IMR-90 (cell line): ENCODE results near the gene TRAF3. TPM values are rescaled to one million over a fixed set of nuclear protein-coding genes. Genes with fewer than 3 reads are reported as not detected.

Experiments
- ATAC-seq: fragments of 200-7000 bp; cut with Tn5 transposase; 2 replicates; pipeline ENCODE4 v1.9.1; 2020; ENCODE audit warnings: low read depth, mild to moderate bottlenecking, moderate library complexity
- BruUV-seq: library from RNA; stranded (reverse); fragments of 400-500 nt; replicated peaks from 2 replicates; lab custom pipeline; 2021; lab: Mats Ljungman, UMichigan
- CTCF ChIA-PET: fragments of 300-600 bp; formaldehyde crosslinking; extraction: SDS; loops from one replicate; lab custom pipeline; 2021; ENCODE audit warnings: antibody characterized with exemption; lab: Yijun Ruan, JAX
- POLR2A ChIA-PET: fragments of 300-600 bp; sonication (Branson Sonifier 250); formaldehyde crosslinking; loops from one replicate; lab custom pipeline; 2022; ENCODE audit warnings: antibody characterized with exemption; ENCODE audit not compliant: unreplicated experiment; lab: Charles Lee
- DNase-seq: peaks from one replicate; pipeline ENCODE4 v3.0.0; 2013
- H2AFZ ChIP-seq: replicated peaks from 2 replicates; pipeline ENCODE3; 2013; ENCODE audit warnings: low read length, mild to moderate bottlenecking; ENCODE audit not compliant: poor library complexity
- H2AK5ac ChIP-seq: 2 replicates; pipeline ENCODE4 v1.6.1; 2013; ENCODE audit warnings: low read depth, low read length, inconsistent platforms
- H2AK9ac ChIP-seq: replicated peaks from 2 replicates; pipeline ENCODE3; 2013; ENCODE audit warnings: mild to moderate bottlenecking, low read depth, low read length, moderate library complexity; ENCODE audit not compliant: poor library complexity
- H2BK120ac ChIP-seq: 2 replicates; pipeline ENCODE4 v1.6.1; 2013; ENCODE audit warnings: low read depth, low read length, inconsistent platforms
- H2BK15ac ChIP-seq: 3 replicates; pipeline ENCODE4 v1.6.1; 2013; ENCODE audit warnings: low read depth, low read length, inconsistent platforms
- H2BK20ac ChIP-seq: 2 replicates; pipeline ENCODE4 v1.6.1; 2013; ENCODE audit warnings: low read depth, mild to moderate bottlenecking, inconsistent platforms, low read length, moderate library complexity
- H2BK5ac ChIP-seq: 2 replicates; pipeline ENCODE4 v1.6.1; 2013; ENCODE audit warnings: mild to moderate bottlenecking, low read depth, low read length, inconsistent platforms; ENCODE audit not compliant: poor library complexity, severe bottlenecking
- H3K14ac ChIP-seq: replicated peaks from 2 replicates; pipeline ENCODE4 v1.6.1; 2013; ENCODE audit warnings: low read depth, low read length, inconsistent platforms
- H3K18ac ChIP-seq: 2 replicates; pipeline ENCODE4 v1.6.1; 2013; ENCODE audit warnings: low read depth, low read length, control low read depth
- H3K23ac ChIP-seq: 2 replicates; pipeline ENCODE4 v1.6.1; 2013; ENCODE audit warnings: low read depth, low read length, inconsistent platforms
- H3K27ac ChIP-seq: 2 replicates; pipeline ENCODE4 v1.5.1; 2013; ENCODE audit warnings: mild to moderate bottlenecking, control low read depth, low read length; ENCODE audit not compliant: insufficient read depth
- H3K27me3 ChIP-seq: 2 replicates; pipeline ENCODE4 v1.6.1; 2013; ENCODE audit warnings: low read length; ENCODE audit not compliant: control insufficient read depth, insufficient read depth
- H3K36me3 ChIP-seq: 2 replicates; pipeline ENCODE4 v1.6.1; 2013; ENCODE audit warnings: low read length, mixed read lengths; ENCODE audit not compliant: control insufficient read depth, insufficient read depth
- H3K4ac ChIP-seq: 2 replicates; pipeline ENCODE4 v1.6.1; 2013; ENCODE audit warnings: low read depth, low read length, inconsistent platforms
- H3K4me1 ChIP-seq: 2 replicates; pipeline ENCODE4 v1.6.1; 2013; ENCODE audit warnings: low read length, mixed read lengths; ENCODE audit not compliant: control insufficient read depth, insufficient read depth
- H3K4me2 ChIP-seq: 2 replicates; pipeline ENCODE4 v1.6.1; 2013; ENCODE audit warnings: low read depth, mild to moderate bottlenecking, control low read depth, low read length, moderate library complexity
- H3K4me3 ChIP-seq: 2 replicates; pipeline ENCODE4 v1.5.1; 2013; ENCODE audit warnings: low read depth, mild to moderate bottlenecking, control low read depth, low read length, moderate library complexity; ENCODE audit not compliant: insufficient read depth
- H3K56ac ChIP-seq: 2 replicates; pipeline ENCODE4 v1.6.1; 2013; ENCODE audit warnings: low read length, inconsistent platforms; ENCODE audit not compliant: insufficient read depth; ENCODE audit errors: extremely low read depth
- H3K79me1 ChIP-seq, 2 experiments: 2 replicates each; pipeline ENCODE4 v1.6.1; 2013; ENCODE audit warnings: low read length in 2 of 2, inconsistent platforms in 1 of 2, low read depth in 1 of 2
- H3K9ac ChIP-seq: 2 replicates; pipeline ENCODE4 v1.6.1; 2013; ENCODE audit warnings: low read depth, low read length, control low read depth
- H3K9me1 ChIP-seq: 2 replicates; pipeline ENCODE4 v1.6.1; 2013; ENCODE audit warnings: low read length, inconsistent platforms; ENCODE audit not compliant: insufficient read depth
- H3K9me3 ChIP-seq: 2 replicates; pipeline ENCODE4 v1.6.1; 2013; ENCODE audit warnings: low read length; ENCODE audit not compliant: control insufficient read depth, insufficient read depth
- H4K20me1 ChIP-seq: 2 replicates; pipeline ENCODE4 v1.6.1; 2013; ENCODE audit warnings: low read length, inconsistent platforms; ENCODE audit not compliant: insufficient read depth
- H4K5ac ChIP-seq: 2 replicates; pipeline ENCODE4 v1.6.1; 2013; ENCODE audit warnings: mild to moderate bottlenecking, low read depth, low read length, control low read depth
- H4K8ac ChIP-seq, 2 experiments: 2 replicates each; pipeline ENCODE4 v1.6.1; 2013; ENCODE audit warnings: low read depth in 2 of 2, low read length in 2 of 2, control low read depth in 1 of 2, inconsistent platforms in 1 of 2
- H4K91ac ChIP-seq: 2 replicates; pipeline ENCODE4 v1.6.1; 2013; ENCODE audit warnings: low read depth, low read length, inconsistent platforms; ENCODE audit not compliant: insufficient read depth
- CHD1 ChIP-seq: IDR thresholded peaks from 2 replicates; pipeline ENCODE4 v1.6.1; 2012; ENCODE audit warnings: low read depth, low read length, improper control_type of control experiment
- CTCF ChIP-seq: conservative IDR thresholded peaks from 2 replicates; pipeline ENCODE4 v1.5.1; 2012; ENCODE audit warnings: mild to moderate bottlenecking, low read depth, low read length, improper control_type of control experiment
- FOS ChIP-seq: fragments of 150-350 bp; IDR thresholded peaks from 2 replicates; pipeline ENCODE4 v1.6.1; 2016; ENCODE audit warnings: low read depth, low read length
- MAFK ChIP-seq: IDR thresholded peaks from 2 replicates; pipeline ENCODE4 v1.6.1; 2012; ENCODE audit warnings: low read depth, low read length, improper control_type of control experiment
- POLR2A ChIP-seq: IDR thresholded peaks from 2 replicates; pipeline ENCODE4 v1.6.1; 2012; ENCODE audit warnings: mild to moderate bottlenecking, low read depth, low read length
- SMC3 ChIP-seq: fragments of 150-350 bp; IDR thresholded peaks from 2 replicates; pipeline ENCODE4 v1.6.1; 2016; ENCODE audit warnings: low read depth, mild to moderate bottlenecking, antibody characterized with exemption, low read length, moderate library complexity
- WGBS, 2 experiments: methylation state at CpG; one replicate each; pipeline versions ENCODE4 v1.1.5 to v1.1.7; 2013; ENCODE audit warnings: missing lambda C conversion rate in 2 of 2; ENCODE audit not compliant: insufficient read length in 1 of 2; ENCODE audit errors: extremely low coverage in 2 of 2; 5-methylcytosine and 5-hydroxymethylcytosine counted together
- dilution Hi-C: fragments of 300-500 bp; cut with HindIII; formaldehyde crosslinking; loops from one replicate; pipeline ENCODE4 v1.14.3; 2018; ENCODE audit warnings: low sequenced_read_pairs; ENCODE audit not compliant: unreplicated experiment
- in situ Hi-C: fragments of 300-500 bp; cut with MboI; formaldehyde crosslinking; loops from 3 replicates; pipeline ENCODE4 v1.14.3; 2019; ENCODE audit warnings: low sequenced_read_pairs, inconsistent platforms, mixed read lengths
- intact Hi-C: fragments of 100-400 bp; cut with micrococcal nuclease; formaldehyde crosslinking; loops from 2 replicates; pipeline ENCODE4 v1.10.0; 2022
- polyA plus RNA-seq, 3 experiments: library from polyadenylated mRNA; depleted of rRNA; stranded (reverse); fragments of >200 nt; gene quantifications; 2 replicates each; pipeline ENCODE4 v1.2.3, GENCODE V29; 2012; ENCODE audit warnings: low replicate concordance in 1 of 3
- total RNA-seq: library from RNA; depleted of rRNA; stranded (reverse); fragments of >200 nt; gene quantifications from 2 replicates; pipeline ENCODE4 v1.2.3, GENCODE V29; 2012

Gene TRAF3
- total and polyA plus RNA-seq, 2 of the 4 experiments (the other 2 are of a cell fraction): 21.2 to 25.3 TPM

DNA sequence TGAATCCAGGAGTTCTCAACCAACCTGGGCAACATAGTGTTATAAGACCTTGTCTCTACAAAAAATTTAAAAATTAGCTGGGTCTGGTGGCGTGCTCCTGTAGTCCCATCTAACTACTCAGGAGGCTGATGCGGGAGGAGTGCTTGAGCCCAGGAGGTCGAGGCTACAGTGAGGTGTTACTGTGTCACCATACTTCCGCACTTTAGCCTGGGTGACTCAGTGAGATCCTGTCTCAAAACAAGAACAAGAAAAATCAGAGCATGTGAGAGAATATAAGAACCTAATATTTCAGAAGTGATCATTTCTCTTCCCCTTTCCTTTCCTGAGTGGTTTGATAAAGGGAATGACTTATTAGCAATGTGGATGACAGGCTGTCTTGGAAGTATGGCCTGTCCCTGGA, 9.5 kb downstream of the TRAF3 start:
- ATAC-seq (no peak), DNase-seq (peak; percentile 47)
- Histone ChIP-seq H2BK15ac (no peak overlapping the region), H3K4ac (no peak overlapping the region), H3K56ac (no peak overlapping the region), H3K4me1 (peaks cover 11% of the 10 kb centered on the region), H2AK5ac (no peak overlapping the region), H2AK9ac (no peak overlapping the region), H3K27ac (no peak overlapping the region), H4K5ac (no peak overlapping the region), H3K9me1 (peaks cover 18% of the 10 kb centered on the region), H4K20me1 (peaks cover 58% of the 10 kb centered on the region), H4K91ac (no peak overlapping the region), H3K23ac (no peak overlapping the region), H3K27me3 (no peaks in the 10 kb centered on the region), H3K4me2 (no peak overlapping the region), H2BK120ac (no peak overlapping the region), H3K9ac (no peak overlapping the region), H2BK20ac (no peak overlapping the region), H3K4me3 (no peak overlapping the region), H3K14ac (no peak overlapping the region), H2AFZ (no peak overlapping the region), H2BK5ac (no peak overlapping the region), H4K8ac (no peak overlapping the region), H3K18ac (no peak overlapping the region), H3K79me1 (peaks cover 35 to 75% of the 10 kb centered on the region in 2 experiments), H3K9me3 (no peaks in the 10 kb centered on the region), H3K36me3 (no peaks in the 10 kb centered on the region)
- BruUV-seq: no TSS peak
- TF ChIP-seq MAFK: no peak
- no peak for TF ChIP-seq FOS
- TF ChIP-seq POLR2A: no peak
- TF ChIP-seq SMC3: no peak
- TF ChIP-seq CTCF: no peak
- TF ChIP-seq CHD1: no peak
- dilution Hi-C loops (no loop called here), in situ Hi-C loops (loop anchor here (10.0 kb wide), 1 partner anchor 108 kb away; no protein-coding TSS in a partner anchor), intact Hi-C loops (no loop called here)
- ChIA-PET CTCF (no interaction called here), POLR2A (no interaction called here)
- 100% methylated on average over 1 of the region's 4 CpGs; no CpG with 5 or more reads in 1 of the 2 experiments for WGBS, 2 experiments
